ENCODE results near the gene ATPAF2.

- TF ChIP-seq CTCF (conservative IDR thresholded peaks at IDR 0.05 in 1 of 2, IDR thresholded peaks at IDR 0.05 in 1 of 2; ENCODE audit: extremely low read depth in 1 of 2, insufficient read depth in 1 of 2, low read depth in 1 of 2, low read length in 2 of 2), result no peak
- TF ChIP-seq EZH2 (IDR thresholded peaks at IDR 0.05; ENCODE audit: borderline replicate concordance, low read length), result no peak
These were observed 34.6 kb downstream of the ATPAF2 start for GRCh38 chr17:18004345-18004744.
